Breast epithelium (tissue), 4 donors: Measurements from ENCODE around the gene FCGBP. TPM values are rescaled to one million over a fixed set of nuclear protein-coding genes. Genes with fewer than 3 reads are reported as not detected.
"Not testable (repeated sequence)": the region's sequence is repeated elsewhere in the genome, so short reads cannot be mapped to it uniquely, and the experiment has no call there.

ENCODE experiments used
- DNase-seq, 2 donors: peaks; one replicate each; pipeline ENCODE4 v3.0.0-alpha.2; 2019; ENCODE audit warnings: low spot score in 2 of 2
- H3K27ac ChIP-seq, 2 donors: fragments of 200-600 bp; sonication (generic) in 1 of 2; one replicate each; pipeline ENCODE4 v1.5.1; 2016 to 2019; ENCODE audit warnings: mild to moderate bottlenecking in 1 of 2
- H3K27me3 ChIP-seq, 2 donors: fragments of 200-600 bp; sonication (generic) in 1 of 2; one replicate each; pipeline versions ENCODE4 v1.5.1 to v1.6.0; 2017 to 2019; ENCODE audit warnings: control low read depth in 1 of 2, mild to moderate bottlenecking in 1 of 2
- H3K36me3 ChIP-seq: fragments of 200-600 bp; one replicate; pipeline ENCODE4 v1.5.1; 2019
- H3K4me1 ChIP-seq, 2 donors: fragments of 200-600 bp; sonication (generic); one replicate each; pipeline ENCODE4 v1.5.1; 2016 to 2019; ENCODE audit warnings: control low read depth in 1 of 2
- H3K4me3 ChIP-seq, 3 donors: fragments of 200-600 bp; sonication (generic); 1 replicate in 2 of 3; 2 replicates in 1 of 3; pipeline ENCODE4 v1.5.1; 2016 to 2019; ENCODE audit warnings: mild to moderate bottlenecking in 3 of 3, moderate library complexity in 2 of 3
- H3K9me3 ChIP-seq, 2 donors: fragments of 200-600 bp; sonication (generic) in 1 of 2; one replicate each; pipeline ENCODE4 v1.5.1; 2016 to 2019; ENCODE audit warnings: control low read depth in 1 of 2
- CTCF ChIP-seq, 3 donors: fragments of 450-650 bp; IDR thresholded peaks; one replicate each; pipeline ENCODE4 v1.5.1; 2016 to 2017; ENCODE audit warnings: antibody characterized with exemption in 3 of 3, mild to moderate bottlenecking in 3 of 3, moderate library complexity in 3 of 3
- intact Hi-C: fragments of 100-400 bp; cut with DNase I; formaldehyde crosslinking; loops from one replicate; pipeline ENCODE4 v1.15.1; 2023; ENCODE audit warnings: low total_unique reads
- total RNA-seq, 3 donors: library from RNA; depleted of rRNA; stranded (reverse); fragments of >200 nt; gene quantifications; one replicate each; pipeline ENCODE4 v1.1.0, GENCODE V29; 2016

FCGBP gene
- total RNA-seq, 3 donors from 2014 or later: 25.9 to 77.3 (median 28.2) TPM

DNA sequence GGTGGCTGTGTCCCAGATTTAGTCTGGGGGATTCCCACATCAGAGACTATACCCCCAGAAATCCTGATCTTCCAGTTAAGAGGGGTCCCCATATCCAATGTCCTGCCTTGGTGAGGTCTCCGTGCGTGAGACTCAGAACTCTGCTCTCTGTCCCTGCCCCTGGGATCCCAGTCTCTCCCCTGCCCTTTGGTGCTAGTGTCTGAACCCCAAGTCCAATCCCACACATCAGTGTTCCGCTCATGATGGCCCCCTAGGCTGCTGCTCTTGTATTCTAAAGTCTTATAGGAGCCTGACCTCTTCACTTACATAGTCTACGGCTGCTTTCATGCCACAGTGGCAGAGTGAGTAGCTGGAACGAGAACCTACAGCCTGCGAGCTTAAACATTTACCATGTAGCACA, 35.6 kb downstream of the FCGBP start:
- H3K27me3 ChIP-seq, intact Hi-C loops, H3K4me1 ChIP-seq, H3K9me3 ChIP-seq, H3K36me3 ChIP-seq, H3K4me3 ChIP-seq, DNase-seq, H3K27ac ChIP-seq: not testable (repeated sequence)

DNA sequence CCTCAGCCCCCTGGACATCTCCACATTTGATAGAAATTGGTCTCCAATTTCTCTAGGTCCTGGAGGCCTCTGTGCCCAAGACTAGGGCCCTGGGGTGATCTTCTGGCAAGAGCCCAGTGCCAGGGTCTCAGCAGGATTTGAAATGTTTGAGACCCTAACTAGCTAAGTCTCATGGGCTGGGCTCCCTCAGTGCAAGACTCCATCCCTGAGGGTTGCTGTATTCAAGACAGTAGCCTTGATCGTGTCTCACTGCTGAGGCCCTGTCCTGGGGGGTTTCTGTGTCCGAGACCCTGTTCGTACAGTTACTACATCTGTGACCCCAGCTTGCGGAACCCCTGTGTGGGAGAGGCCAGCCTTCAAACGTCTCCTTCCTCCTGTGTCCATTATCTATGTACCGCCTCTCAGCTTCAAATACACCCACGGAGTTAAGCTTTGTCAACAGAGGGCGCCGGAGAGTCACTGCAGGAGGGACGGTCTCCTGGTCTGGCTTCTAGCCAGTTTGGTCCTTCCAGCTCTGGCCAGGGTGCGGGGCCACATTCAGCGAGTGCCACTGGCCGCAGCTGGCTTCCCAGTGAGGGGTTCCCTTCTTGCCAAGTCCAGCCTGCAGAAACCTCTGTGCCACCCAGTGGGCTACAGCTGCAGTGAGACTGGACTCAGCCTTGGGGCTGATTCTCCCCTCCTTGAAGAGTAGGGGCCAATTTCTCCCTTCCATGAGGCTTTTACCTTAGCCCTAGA, 36.8 kb downstream of the FCGBP start:
- DNase-seq, H3K27ac ChIP-seq, H3K36me3 ChIP-seq, H3K27me3 ChIP-seq, H3K4me3 ChIP-seq, intact Hi-C loops, H3K4me1 ChIP-seq, H3K9me3 ChIP-seq: not testable (repeated sequence)
- peak in 1 of 3 donors; percentile 28 for TF ChIP-seq CTCF (IDR thresholded peaks at IDR 0.05)

- intact Hi-C loops, H3K27me3 ChIP-seq, DNase-seq: not testable (repeated sequence)
Observed at GRCh38 chr19:39895096-39895495, 39.3 kb downstream of the FCGBP start.

DNA sequence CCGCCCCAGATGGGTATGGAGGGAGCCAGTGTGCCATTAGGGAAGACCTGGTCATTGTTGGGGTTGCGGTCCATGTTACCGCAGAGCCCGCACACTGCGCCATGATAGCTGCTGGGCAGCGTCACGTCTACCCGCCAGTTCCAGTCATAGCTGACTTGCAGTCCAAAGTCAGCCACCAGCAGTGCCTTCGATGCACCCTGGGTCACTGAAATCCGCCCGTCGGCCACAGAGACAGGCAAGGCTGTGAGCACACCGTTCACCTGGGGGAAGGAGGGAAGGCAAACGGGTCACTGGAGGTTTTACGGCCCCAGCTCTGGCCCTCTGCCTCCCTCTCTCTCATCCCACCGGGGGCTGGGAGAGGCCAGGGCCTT, 40.2 kb downstream of the FCGBP start:
- DNase-seq, H3K36me3 ChIP-seq, intact Hi-C loops, H3K9me3 ChIP-seq, H3K27ac ChIP-seq, H3K4me1 ChIP-seq, H3K27me3 ChIP-seq, H3K4me3 ChIP-seq: not testable (repeated sequence)

More at GRCh38 chr19:39895096-39895495, 39.3 kb downstream of the FCGBP start:
- H3K36me3 ChIP-seq, H3K4me3 ChIP-seq, H3K27ac ChIP-seq, H3K9me3 ChIP-seq, H3K4me1 ChIP-seq: not testable (repeated sequence)

- H3K36me3 ChIP-seq, intact Hi-C loops, H3K27me3 ChIP-seq, H3K27ac ChIP-seq, H3K4me1 ChIP-seq, DNase-seq, H3K9me3 ChIP-seq: not testable (repeated sequence)
- H3K4me3 ChIP-seq: peak overlapping the region in 1 of 3 donors; percentile 1
Observed at GRCh38 chr19:39893366-39894235, 40.8 kb downstream of the FCGBP start.

DNA sequence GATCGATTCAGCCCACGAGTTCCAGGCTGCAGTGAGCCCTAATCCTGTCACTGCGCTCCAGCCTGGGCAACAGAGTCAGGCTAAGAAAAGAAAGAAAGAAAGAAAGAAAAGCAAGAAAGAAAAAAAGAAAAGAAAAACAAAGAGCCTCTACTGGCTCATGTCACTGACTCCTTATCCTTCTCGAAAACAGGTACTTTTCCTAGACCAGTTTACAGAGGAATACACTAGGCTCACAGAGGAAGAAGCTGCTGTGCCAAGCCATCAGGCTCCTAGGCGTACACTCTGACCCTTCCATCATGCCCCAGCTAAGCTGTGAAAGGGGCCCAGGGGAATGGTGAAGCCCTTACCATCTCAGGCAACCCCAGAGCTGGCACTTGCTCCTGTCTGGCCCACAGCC, 41.9 kb downstream of the FCGBP start:
- H3K27me3 ChIP-seq, intact Hi-C loops, H3K9me3 ChIP-seq, H3K36me3 ChIP-seq, H3K4me1 ChIP-seq, DNase-seq, H3K4me3 ChIP-seq, H3K27ac ChIP-seq: not testable (repeated sequence)

- H3K27ac ChIP-seq, DNase-seq, H3K9me3 ChIP-seq, H3K4me1 ChIP-seq, intact Hi-C loops, H3K27me3 ChIP-seq, H3K36me3 ChIP-seq: not testable (repeated sequence)
- peak overlapping the region in 1 of 3 donors; percentile 40 for H3K4me3 ChIP-seq
Observed at GRCh38 chr19:39891660-39892505, 42.6 kb downstream of the FCGBP start.
